ENCODE results near the gene SPRED3.

- TF ChIP-seq EZH2 (IDR thresholded peaks at IDR 0.05; ENCODE audit: borderline replicate concordance, low read length) = no peak
- no peak for TF ChIP-seq CTCF (conservative IDR thresholded peaks at IDR 0.05 in 1 of 2, IDR thresholded peaks at IDR 0.05 in 1 of 2; ENCODE audit: extremely low read depth in 1 of 2, insufficient read depth in 1 of 2, low read depth in 1 of 2, low read length in 2 of 2)
Observed at GRCh38 chr19:38350883-38351282, 37.6 kb upstream of the SPRED3 start.

Measured in mammary epithelial cell (primary cell).